Measurements from ENCODE around the gene KLHDC7A.

- no peak for TF ChIP-seq POLR2A (IDR thresholded peaks at IDR 0.05)
- TF ChIP-seq CTCF (IDR thresholded peaks at IDR 0.05) = no peak
- TF ChIP-seq POLR2AphosphoS5 (IDR thresholded peaks at IDR 0.05) = no peak
Observed at GRCh38 chr1:18482721-18483425, 2.1 kb downstream of the KLHDC7A start.
